GM18526 (cell line): ENCODE results near the gene CCT2.

Experiments
- POLR2A ChIP-seq: IDR thresholded peaks from 3 replicates; pipeline ENCODE4 v1.6.1; 2011; ENCODE audit not compliant: insufficient read length; ENCODE audit errors: extremely low read depth

Gene CCT2

DNA sequence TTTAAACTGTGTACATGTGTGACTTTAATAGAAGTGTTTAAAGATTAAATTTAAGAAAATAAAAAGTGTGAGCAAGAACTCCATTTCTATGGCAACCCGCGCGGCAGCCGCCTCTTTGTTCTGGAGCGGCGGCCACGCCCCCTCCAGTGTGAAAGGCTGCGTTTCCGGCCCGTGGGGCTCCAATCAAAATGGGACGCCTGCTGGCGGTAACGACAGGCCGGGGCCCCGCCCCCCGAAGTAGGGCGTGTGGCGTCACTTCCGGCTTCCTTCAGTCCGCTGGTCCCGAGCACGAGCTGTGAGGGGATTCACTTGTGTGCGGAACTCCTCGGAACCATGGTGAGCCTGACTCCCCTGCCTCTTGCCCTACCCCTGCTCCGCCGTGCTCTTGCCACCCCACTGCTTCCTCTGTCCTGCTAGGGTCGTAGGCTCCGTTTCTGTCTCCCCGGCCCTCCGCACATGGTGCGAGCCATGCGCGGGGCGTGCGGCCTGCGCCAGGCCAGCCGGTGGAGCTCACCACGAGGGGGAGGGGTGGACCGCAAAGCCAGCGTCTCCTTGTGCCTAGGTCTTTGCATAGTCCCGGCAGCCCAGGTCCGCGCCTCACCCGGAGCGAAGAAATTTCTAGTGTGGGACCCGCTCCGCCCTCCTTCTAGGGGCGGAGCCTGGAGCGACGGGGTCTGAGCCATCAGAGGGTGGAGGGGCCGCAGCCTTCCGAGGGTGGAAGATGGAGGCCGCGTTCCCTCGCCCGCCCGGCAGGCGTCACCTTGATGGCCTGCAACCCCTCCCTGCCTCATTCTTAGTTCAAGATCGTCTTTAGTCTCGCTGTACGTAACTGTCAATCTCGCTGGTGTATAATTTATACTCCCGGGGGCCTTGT lies at the start of gene CCT2:
TSS of gene CCT2 (plus strand) at position 271 of the 874 bp plus-strand sequence. CDS start at position 334, 63 bp downstream.
- TF ChIP-seq POLR2A = peak; percentile 96

DNA sequence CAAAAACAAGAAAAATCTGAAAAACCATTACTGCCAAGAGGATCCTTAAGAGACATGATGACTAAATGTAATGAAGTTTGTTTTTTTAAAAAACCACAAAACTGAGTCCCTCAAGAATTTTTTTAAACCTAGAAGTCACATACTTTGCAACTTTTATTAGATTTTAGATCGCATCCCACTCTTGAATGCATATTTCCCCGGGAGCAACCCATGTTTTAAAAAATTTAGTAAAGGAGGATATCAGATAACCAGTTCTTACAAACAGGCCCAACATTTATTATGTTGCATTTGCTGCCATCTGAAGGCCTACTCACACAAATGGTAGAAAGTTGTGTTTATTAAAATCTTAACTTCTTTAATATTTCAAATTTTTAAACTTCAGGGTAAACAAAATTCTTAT lies 44.3 kb upstream of the CCT2 start:
- no peak for TF ChIP-seq POLR2A

DNA sequence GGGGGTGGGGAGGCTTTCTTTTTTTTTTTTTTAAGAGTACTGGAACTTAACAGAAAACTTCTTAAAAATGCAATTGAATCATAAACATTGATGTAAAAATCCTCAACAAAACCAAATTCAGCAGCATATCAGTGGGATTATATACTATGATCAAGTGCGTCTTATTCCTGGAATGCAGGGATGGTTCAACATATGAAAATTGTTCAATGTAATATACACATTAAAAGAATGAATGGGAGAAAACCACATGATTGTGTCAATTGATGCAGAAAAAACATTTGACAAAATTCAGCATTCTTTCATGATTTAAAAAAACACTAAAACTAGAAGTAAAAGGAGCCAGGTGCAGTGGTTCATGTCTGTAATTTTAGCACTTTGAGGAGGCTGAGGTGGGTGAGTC lies 41.2 kb upstream of the CCT2 start:
- TF ChIP-seq POLR2A = no peak

DNA sequence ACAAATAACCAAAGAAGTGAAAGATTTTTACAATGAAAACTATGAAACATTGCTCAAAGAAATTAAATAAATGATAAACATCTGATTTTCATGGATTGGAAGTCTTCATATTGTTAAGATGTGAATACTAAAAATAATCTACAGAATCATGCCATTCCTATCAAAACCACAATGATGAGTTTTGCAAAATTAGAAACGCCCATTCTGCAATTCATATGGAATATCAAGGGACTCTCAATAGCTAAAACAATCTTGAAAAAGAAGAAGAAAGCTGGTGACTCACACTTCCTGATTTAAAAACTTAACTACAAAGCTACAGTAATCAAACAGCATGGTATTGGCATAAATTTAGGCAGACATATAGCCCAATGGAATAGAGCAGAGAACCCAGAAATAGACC lies 40.2 kb upstream of the CCT2 start:
- no peak for TF ChIP-seq POLR2A

DNA sequence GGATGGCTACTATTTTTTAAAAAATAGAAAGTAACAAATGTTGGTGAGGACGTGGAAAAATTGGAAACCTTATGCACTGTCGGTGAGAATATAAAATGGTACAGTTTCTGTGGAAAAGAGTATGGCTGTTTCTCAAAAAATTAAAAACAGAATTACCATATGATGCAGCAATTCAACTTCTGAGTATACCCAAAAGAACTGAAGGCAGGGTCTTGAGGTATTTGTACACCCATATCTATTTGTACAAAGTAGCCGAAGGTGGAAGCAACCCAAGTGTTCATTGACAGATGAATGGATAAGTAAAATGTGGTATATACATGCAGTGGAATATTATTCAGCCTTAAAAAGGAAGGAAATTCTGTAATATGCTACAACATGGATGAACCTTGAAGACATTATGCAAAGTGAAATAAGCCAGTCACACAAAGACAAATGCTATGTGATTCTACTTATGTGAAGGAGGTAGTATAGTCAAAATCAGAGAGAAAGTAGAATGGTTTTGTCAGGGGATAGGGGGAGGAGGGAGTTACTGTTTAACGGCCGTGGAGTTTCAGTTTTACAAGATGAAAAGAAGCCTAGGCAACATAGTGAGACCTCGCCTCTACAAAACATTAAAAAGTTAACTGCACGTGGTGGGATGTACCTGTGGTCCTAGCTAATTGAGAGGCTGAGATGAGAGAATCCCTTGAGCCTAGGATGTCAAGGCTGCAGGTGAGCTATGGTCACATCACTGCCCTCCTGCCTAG lies 38.4 kb upstream of the CCT2 start:
- no peak for TF ChIP-seq POLR2A

DNA sequence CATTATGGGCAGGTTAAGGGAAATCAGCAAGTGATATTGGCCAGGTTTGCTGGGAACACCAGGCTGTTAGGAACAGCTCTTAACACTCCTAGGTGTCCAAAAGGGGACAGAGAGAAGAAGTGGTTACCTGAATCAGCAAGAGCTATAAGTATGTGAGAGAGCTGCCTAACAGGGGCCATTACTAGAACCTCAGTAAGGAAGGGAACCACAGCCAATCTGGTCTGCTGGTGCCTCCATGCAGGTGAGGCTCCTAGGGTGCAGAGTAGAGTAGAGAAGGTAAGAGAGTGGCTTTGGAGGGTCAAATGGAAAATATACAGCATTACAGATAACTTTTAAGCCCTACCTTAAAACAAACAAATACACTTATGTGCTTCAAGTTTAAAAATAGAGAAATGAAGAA lies 36.6 kb upstream of the CCT2 start:
- TF ChIP-seq POLR2A = no peak

DNA sequence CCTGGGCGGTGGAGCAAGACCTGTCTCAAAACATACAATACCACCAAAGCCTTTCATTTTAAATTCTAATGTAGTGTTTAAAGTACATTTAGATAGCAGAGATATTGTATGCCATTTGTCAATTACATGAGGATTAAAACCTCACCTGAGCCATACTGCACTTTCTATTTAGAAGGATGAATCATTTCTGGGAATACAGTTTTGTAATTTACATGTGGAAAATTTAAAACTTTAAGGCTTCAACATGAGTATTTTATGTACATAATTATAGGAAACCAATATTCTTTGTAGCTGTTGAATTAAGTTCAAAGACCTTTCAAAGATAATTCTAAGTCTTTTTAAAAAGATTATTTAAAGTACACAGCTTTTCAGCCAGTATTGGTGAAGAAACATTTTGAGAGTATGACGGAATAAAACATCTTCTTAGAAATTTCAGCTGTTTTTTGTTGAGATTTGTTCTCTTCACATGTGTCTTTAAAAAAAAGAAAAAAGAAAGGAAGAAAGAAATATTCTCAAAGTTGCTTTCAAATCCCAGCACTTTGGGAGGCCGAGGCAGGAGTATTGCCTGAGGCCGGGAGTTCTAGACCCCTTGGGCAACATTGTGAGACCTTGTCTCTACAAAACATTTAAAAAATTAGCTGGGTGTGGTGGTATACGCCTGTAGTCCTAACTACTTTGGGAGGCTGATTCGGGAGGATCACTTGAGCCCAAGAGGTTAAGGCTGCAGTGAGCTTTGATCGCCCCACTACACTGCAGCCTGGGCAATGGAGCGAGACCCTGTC lies 34.5 kb upstream of the CCT2 start:
- TF ChIP-seq POLR2A = no peak

DNA sequence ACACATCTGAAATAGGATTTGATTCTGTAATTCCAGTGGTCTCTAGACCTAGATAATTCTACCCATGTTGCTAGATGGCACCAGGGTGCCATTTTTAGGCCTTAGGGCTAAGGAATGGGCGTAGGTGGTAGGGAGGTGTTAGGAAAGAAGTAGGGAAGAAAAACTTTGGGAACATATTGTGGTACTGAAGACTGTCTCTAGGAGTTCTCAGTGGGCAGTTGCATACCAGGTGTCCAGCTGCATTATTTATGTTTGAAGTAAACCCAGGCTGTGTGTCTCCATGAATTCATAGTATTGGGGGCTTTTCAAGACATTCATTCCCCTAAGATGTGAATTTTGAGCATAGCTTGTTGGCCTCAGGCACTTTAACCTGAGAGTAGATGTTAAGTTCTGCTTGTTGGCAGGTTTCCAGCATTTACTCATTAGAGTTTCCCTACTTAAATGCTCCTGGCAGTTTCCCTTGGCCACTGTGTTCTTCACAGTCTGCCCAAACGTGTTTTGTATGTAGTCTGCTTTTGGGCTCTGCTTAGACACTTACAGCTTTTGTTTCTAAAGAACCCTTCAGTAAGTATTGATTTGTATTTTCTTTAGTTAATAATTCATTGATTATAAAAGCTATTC lies 31.5 kb upstream of the CCT2 start:
- no peak for TF ChIP-seq POLR2A

DNA sequence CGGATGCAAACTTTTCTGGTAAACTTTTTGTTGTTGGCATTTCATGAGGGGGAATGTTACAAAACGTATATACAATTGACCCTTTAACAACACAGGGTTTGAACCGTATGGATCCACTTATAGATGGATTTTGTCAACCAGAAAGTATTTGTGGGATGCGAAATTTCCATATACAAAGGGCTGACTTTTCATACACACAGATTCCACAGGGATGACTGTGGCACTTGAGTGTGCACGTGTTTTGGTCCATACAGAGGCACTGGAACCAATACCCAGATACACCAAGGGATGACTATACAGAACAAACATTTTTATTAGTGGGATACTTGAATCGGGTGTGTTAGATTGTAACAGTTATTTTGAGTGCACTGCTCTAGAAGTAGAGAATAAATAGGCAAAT lies 29.8 kb upstream of the CCT2 start:
- TF ChIP-seq POLR2A = no peak

DNA sequence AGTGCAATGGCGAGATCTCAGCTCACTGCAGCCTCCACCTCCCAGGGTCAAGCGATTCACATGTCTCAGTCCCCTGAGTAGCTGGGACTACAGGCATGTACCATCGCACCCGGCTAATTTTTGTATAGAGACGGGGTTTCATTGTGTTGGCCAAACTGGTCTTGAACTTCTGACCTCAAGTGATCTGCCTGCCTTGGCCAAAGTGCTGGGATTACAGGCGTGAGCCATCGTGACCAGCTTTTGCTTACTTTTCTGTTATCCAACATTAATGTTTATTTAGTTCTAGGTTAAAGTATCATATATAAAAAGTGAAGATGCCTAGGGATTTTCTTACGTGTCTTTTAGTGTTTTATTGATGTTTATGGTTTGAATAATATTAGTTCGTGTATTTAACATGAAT lies 28.9 kb upstream of the CCT2 start:
- TF ChIP-seq POLR2A = no peak

DNA sequence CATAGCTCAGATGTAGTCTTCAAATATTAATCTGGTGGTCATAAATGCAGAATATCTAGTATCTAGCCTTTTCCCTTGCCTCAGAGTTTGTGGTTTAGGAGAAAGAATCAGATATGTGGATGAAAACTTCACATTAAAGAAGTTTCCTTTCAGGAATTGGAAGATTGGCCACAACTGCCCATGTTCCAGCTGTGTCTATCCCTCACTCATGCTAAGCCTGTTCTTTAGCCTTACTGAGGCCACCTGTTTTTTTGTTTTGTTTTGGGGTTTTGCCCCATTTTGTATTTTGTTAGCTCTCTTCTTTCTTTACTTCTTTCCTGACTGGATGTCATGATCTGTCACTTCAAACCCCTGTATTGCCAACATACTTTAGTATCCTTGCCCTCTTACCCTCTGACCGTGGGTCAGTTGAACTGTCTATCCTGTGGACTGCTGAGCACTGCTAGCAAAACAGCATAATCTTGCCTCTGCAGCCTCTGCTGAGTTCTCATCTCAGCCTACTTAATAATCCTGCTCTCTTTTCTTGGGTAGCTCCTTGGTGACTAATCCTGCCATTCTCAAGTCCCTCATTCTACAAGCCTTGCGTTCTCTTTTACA lies 22.0 kb upstream of the CCT2 start:
- no peak for TF ChIP-seq POLR2A

DNA sequence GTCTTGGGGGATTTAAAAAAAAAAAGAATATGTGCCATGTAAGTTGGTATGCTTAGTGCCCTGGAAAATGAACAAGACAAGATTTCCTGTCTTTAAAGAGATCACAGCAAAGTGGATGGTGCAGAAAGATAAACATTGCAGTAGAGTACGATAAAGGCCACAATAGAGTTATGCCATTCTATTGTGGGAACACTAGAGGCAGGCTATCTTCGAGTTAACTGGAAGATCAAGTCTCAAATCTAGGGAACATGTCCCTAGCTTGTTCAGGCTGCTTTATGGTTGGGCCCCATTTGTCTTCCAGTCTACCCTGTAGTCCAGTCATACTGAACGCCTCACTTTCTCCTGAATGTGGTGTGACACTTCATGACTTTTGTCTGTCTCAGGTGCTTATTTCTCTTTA lies 18.7 kb upstream of the CCT2 start:
- no peak for TF ChIP-seq POLR2A

DNA sequence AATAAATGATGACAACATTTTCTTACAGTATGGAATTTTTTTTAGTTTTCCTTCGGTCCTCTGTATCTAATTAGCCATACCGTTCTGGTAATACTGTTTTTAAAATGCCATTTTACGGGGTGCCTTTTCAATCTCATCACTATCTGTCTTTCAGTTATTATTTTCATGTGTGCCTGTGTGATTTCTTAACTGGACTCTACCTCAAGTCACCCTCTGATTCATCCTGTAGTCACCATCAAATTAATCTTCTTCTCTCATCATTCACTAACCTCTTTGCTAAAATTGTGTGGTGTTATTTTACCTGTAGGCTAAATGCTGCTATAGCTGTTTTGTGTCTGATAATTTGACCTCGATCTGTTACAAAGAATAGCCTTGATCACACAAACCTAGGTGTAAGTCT lies 16.0 kb upstream of the CCT2 start:
- no peak for TF ChIP-seq POLR2A

DNA sequence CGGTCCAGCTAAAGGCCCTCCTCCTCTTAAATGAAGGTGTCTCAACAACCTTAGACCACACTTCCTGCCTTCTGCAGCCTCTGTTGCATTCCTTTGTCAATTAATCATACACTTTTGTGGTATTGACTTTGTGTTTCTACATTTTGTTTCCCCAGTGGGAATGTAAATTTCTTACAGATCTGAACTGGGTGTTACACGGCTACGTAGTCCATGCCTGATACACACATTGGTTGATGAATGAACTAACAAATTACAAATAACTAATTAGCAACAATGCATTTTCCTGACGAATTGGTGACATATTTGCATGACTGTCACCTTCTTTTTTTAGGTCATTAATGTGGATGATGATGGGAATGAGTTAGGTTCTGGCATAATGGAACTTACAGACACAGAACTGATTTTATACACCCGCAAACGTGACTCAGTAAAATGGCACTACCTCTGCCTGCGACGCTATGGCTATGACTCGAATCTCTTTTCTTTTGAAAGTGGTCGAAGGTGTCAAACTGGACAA lies 15.2 kb upstream of the CCT2 start:
- TF ChIP-seq POLR2A = no peak
